DOHH2 (cell line): ENCODE measurements around the gene ZKSCAN3.

ENCODE experiments used
- H3F3A ChIP-seq: fragments of 200-600 bp; sonication (generic), shearing (Covaris generic); 2 replicates; pipeline ENCODE4 v1.6.0; 2016; ENCODE audit warnings: antibody characterized with exemption, mild to moderate bottlenecking; ENCODE audit not compliant: control insufficient read depth, insufficient read depth
- H3K27ac ChIP-seq: fragments of 200-600 bp; sonication (generic); 2 replicates; pipeline ENCODE4 v1.5.1; 2014; ENCODE audit warnings: low read depth, mild to moderate bottlenecking, low read length, moderate library complexity
- H3K27me3 ChIP-seq: fragments of 200-600 bp; sonication (generic); 2 replicates; pipeline ENCODE4 v1.6.1; 2014; ENCODE audit warnings: mild to moderate bottlenecking, low read length, mixed read lengths; ENCODE audit not compliant: control insufficient read depth
- H3K36me3 ChIP-seq: fragments of 200-600 bp; sonication (generic); 2 replicates; pipeline ENCODE4 v1.6.1; 2014; ENCODE audit warnings: mild to moderate bottlenecking, low read length, moderate library complexity, mixed read lengths; ENCODE audit not compliant: control insufficient read depth
- H3K4me1 ChIP-seq: fragments of 200-600 bp; sonication (generic); 2 replicates; pipeline ENCODE4 v1.6.1; 2014; ENCODE audit warnings: mild to moderate bottlenecking, low read length, mixed read lengths; ENCODE audit not compliant: control insufficient read depth
- H3K4me2 ChIP-seq: fragments of 200-600 bp; sonication (generic); 2 replicates; pipeline ENCODE4 v1.6.0; 2014; ENCODE audit warnings: mild to moderate bottlenecking, low read length, moderate library complexity
- H3K4me3 ChIP-seq: fragments of 200-600 bp; sonication (generic); 2 replicates; pipeline ENCODE4 v1.5.1; 2014; ENCODE audit warnings: mild to moderate bottlenecking, low read length, mixed read lengths
- H3K79me2 ChIP-seq: fragments of 200-600 bp; sonication (generic); 2 replicates; pipeline ENCODE4 v1.6.1; 2014; ENCODE audit warnings: mild to moderate bottlenecking, low read length, mixed read lengths; ENCODE audit not compliant: control insufficient read depth
- H3K9me2 ChIP-seq: fragments of 200-600 bp; sonication (generic); replicated peaks from 2 replicates; pipeline ENCODE4 v1.6.1; 2014; ENCODE audit warnings: mild to moderate bottlenecking, low read length, mixed read lengths; ENCODE audit not compliant: control insufficient read depth
- H3K9me3 ChIP-seq: fragments of 200-600 bp; sonication (generic); 2 replicates; pipeline ENCODE4 v1.6.1; 2014; ENCODE audit warnings: antibody characterized with exemption, low read length, mixed read lengths; ENCODE audit not compliant: control insufficient read depth, insufficient read depth
- H4K20me1 ChIP-seq: fragments of 200-600 bp; sonication (generic); 2 replicates; pipeline ENCODE4 v1.6.0; 2014; ENCODE audit warnings: low read depth, mild to moderate bottlenecking, antibody characterized with exemption, low read length, moderate library complexity; ENCODE audit not compliant: control insufficient read depth, insufficient read depth
- CTCF ChIP-seq: fragments of 200-600 bp; sonication (generic); IDR thresholded peaks from one replicate; pipeline ENCODE4 v1.5.1; 2014; ENCODE audit warnings: antibody characterized with exemption, mild to moderate bottlenecking, low read depth, low read length; ENCODE audit not compliant: poor library complexity, severe bottlenecking
- EZH2phosphoT487 ChIP-seq: fragments of 200-600 bp; sonication (generic); IDR thresholded peaks from 2 replicates; pipeline ENCODE4 v1.6.1; 2017; ENCODE audit warnings: borderline replicate concordance, mild to moderate bottlenecking, antibody characterized with exemption, low read length, moderate library complexity, mixed read lengths

Gene ZKSCAN3

GRCh38 chr6:28323813-28324424 lies 25.8 kb upstream of the ZKSCAN3 start:
- Histone ChIP-seq H3K4me1 (no peaks in the 10 kb centered on the region), H3K4me3 (no peak overlapping the region), H3K9me2 (no peaks in the 10 kb centered on the region), H3K79me2 (no peaks in the 10 kb centered on the region), H3K36me3 (peaks cover 3% of the 10 kb centered on the region; the same call in 1 of the 2 replicates), H3K27ac (no peak overlapping the region), H4K20me1 (no peaks in the 10 kb centered on the region), H3K4me2 (no peak overlapping the region), H3K9me3 (peaks cover 23% of the 10 kb centered on the region), H3K27me3 (no peaks in the 10 kb centered on the region), H3F3A (no peaks in the 10 kb centered on the region)
- TF ChIP-seq EZH2phosphoT487 (no peak), CTCF (no peak)

- Histone ChIP-seq H3K4me3 (no peak overlapping the region), H3K27ac (no peak overlapping the region), H3K4me2 (no peak overlapping the region), H3K9me3 (peaks cover 24% of the 10 kb centered on the region), H3K9me2 (no peaks in the 10 kb centered on the region), H3K4me1 (no peaks in the 10 kb centered on the region), H3K36me3 (peaks cover 3% of the 10 kb centered on the region; the same call in 1 of the 2 replicates), H3K79me2 (no peaks in the 10 kb centered on the region), H4K20me1 (no peaks in the 10 kb centered on the region), H3K27me3 (no peaks in the 10 kb centered on the region), H3F3A (no peaks in the 10 kb centered on the region)
- TF ChIP-seq EZH2phosphoT487 (no peak), CTCF (no peak)
Measured at GRCh38 chr6:28326371-28326948, 23.3 kb upstream of the ZKSCAN3 start.

- Histone ChIP-seq H3K79me2 (no peaks in the 10 kb centered on the region), H4K20me1 (no peaks in the 10 kb centered on the region), H3F3A (peaks cover 5% of the 10 kb centered on the region; the same call in 1 of the 2 replicates), H3K4me1 (peaks cover 10% of the 10 kb centered on the region), H3K9me3 (peaks cover 27% of the 10 kb centered on the region), H3K27ac (no peak overlapping the region), H3K4me3 (no peak overlapping the region), H3K9me2 (no peaks in the 10 kb centered on the region), H3K36me3 (peaks cover 3% of the 10 kb centered on the region; the same call in 1 of the 2 replicates), H3K4me2 (no peak overlapping the region), H3K27me3 (no peaks in the 10 kb centered on the region)
- no peak for TF ChIP-seq CTCF
- TF ChIP-seq EZH2phosphoT487: no peak
Measured at GRCh38 chr6:28330041-28330440, 19.7 kb upstream of the ZKSCAN3 start.
